Endothelial cell of umbilical vein (primary cell): ENCODE measurements around the gene KLF2. TPM values are rescaled to one million over a fixed set of nuclear protein-coding genes. Genes with fewer than 3 reads are reported as not detected.
A peak's percentile ranks its signal among the peaks of the same experiment; 100 is the strongest.

ENCODE experiments used
- Bru-seq: library from RNA; stranded (reverse); fragments of 400-500 nt; gene quantifications from one replicate; lab custom pipeline; 2021; lab: Mats Ljungman, UMichigan
- BruChase-seq, 2 experiments: library from RNA; stranded (reverse); fragments of 400-500 nt; gene quantifications; one replicate each; lab custom pipeline; 2021; lab: Mats Ljungman, UMichigan
- BruUV-seq: library from RNA; stranded (reverse); fragments of 400-500 nt; replicated peaks from 2 replicates; lab custom pipeline; 2021; lab: Mats Ljungman, UMichigan
- CTCF ChIA-PET: fragments of 300-600, 350-600 bp; sonication (Branson Sonifier 250); formaldehyde crosslinking; loops from one replicate; lab custom pipeline; 2021; ENCODE audit warnings: antibody characterized with exemption, inconsistent platforms; lab: Charles Lee
- POLR2A ChIA-PET: fragments of 300-600, 350-600 bp; sonication (Branson Sonifier 250); formaldehyde crosslinking; loops from one replicate; lab custom pipeline; 2021; ENCODE audit warnings: antibody characterized with exemption, inconsistent platforms; lab: Charles Lee
- DNase-seq: peaks from one replicate; pipeline ENCODE4 v3.0.0-alpha.2; 2011; ENCODE audit warnings: low read depth, low spot score
- FAIRE-seq: peaks from 2 replicates; lab custom pipeline; 2011; peaks lifted over from hg19 to GRCh38; lab: Jason Lieb, UNC
- H2AFZ ChIP-seq: 2 replicates; pipeline ENCODE4 v1.6.0; 2012; ENCODE audit warnings: low read depth, low read length, control low read depth, inconsistent platforms
- H3K27ac ChIP-seq: 2 replicates; pipeline ENCODE4 v1.5.1; 2011; ENCODE audit warnings: low read depth, mild to moderate bottlenecking, control low read depth, low read length, moderate library complexity; ENCODE audit not compliant: insufficient read depth
- H3K27me3 ChIP-seq, 2 experiments: 2 replicates each; pipeline versions ENCODE4 v1.6.0 to v1.6.1; 2011; ENCODE audit warnings: low read length in 2 of 2, mixed read lengths in 1 of 2; ENCODE audit not compliant: control insufficient read depth in 2 of 2, insufficient read depth in 2 of 2
- H3K36me3 ChIP-seq, 2 experiments: 2 replicates in 1 of 2; 3 replicates in 1 of 2; pipeline ENCODE4 v1.5.1; 2011; ENCODE audit warnings: low read length in 2 of 2, mild to moderate bottlenecking in 1 of 2, moderate library complexity in 1 of 2; ENCODE audit not compliant: control insufficient read depth in 2 of 2, insufficient read depth in 2 of 2; ENCODE audit errors: extremely low read depth in 1 of 2
- H3K4me1 ChIP-seq: 3 replicates; pipeline ENCODE4 v1.5.1; 2011; ENCODE audit warnings: mild to moderate bottlenecking, low read length; ENCODE audit not compliant: control insufficient read depth, insufficient read depth; ENCODE audit errors: extremely low read depth
- H3K4me2 ChIP-seq: 2 replicates; pipeline ENCODE4 v1.6.1; 2011; ENCODE audit warnings: low read length, control low read depth, mixed read lengths; ENCODE audit not compliant: insufficient read depth
- H3K4me3 ChIP-seq, 3 experiments: fragments of 200-600 bp in 1 of 3; sonication (generic), shearing (Covaris generic) in 1 of 3; replicated peaks in 1 of 3; 2 replicates each; pipeline ENCODE4 v1.5.1; 2011 to 2016; ENCODE audit warnings: control low read depth in 3 of 3, low read length in 3 of 3, mild to moderate bottlenecking in 2 of 3, inconsistent platforms in 1 of 3, low read depth in 1 of 3, moderate library complexity in 1 of 3; ENCODE audit not compliant: insufficient read depth in 1 of 3
- H3K79me2 ChIP-seq: 2 replicates; pipeline ENCODE4 v1.6.0; 2012; ENCODE audit warnings: low read length, inconsistent platforms; ENCODE audit not compliant: control insufficient read depth, insufficient read depth
- H3K9ac ChIP-seq: replicated peaks from 2 replicates; pipeline ENCODE3; 2011; ENCODE audit warnings: low read length, control low read depth; ENCODE audit not compliant: insufficient read depth; ENCODE audit errors: extremely low read depth
- H3K9me1 ChIP-seq: replicated peaks from 3 replicates; pipeline ENCODE4 v1.6.0; 2011; ENCODE audit warnings: mild to moderate bottlenecking, low read length; ENCODE audit not compliant: control insufficient read depth, insufficient read depth; ENCODE audit errors: extremely low read depth
- H3K9me3 ChIP-seq: replicated peaks from 2 replicates; pipeline ENCODE4 v1.5.1; 2012; ENCODE audit warnings: low read length, inconsistent platforms; ENCODE audit not compliant: control insufficient read depth, insufficient read depth
- H4K20me1 ChIP-seq: replicated peaks from 2 replicates; pipeline ENCODE3; 2011; ENCODE audit warnings: mild to moderate bottlenecking, low read length; ENCODE audit not compliant: control insufficient read depth, insufficient read depth; ENCODE audit errors: extremely low read depth
- FOS ChIP-seq: IDR thresholded peaks from 2 replicates; pipeline ENCODE4 v1.6.1; 2011; ENCODE audit warnings: mild to moderate bottlenecking, low read length, moderate library complexity, borderline replicate concordance; ENCODE audit not compliant: insufficient read depth
- POLR2A ChIP-seq: IDR thresholded peaks from 2 replicates; pipeline ENCODE4 v1.6.1; 2012; ENCODE audit warnings: low read depth, mild to moderate bottlenecking, control low read depth, low read length
- POLR2AphosphoS5 ChIP-seq: IDR thresholded peaks from 2 replicates; pipeline ENCODE4 v1.6.1; 2012; ENCODE audit warnings: low read depth, mild to moderate bottlenecking, control low read depth, low read length, moderate library complexity; ENCODE audit not compliant: insufficient read depth
- dilution Hi-C: fragments of 300-500 bp; cut with MboI; formaldehyde crosslinking; loops from one replicate; pipeline ENCODE4 v1.15.0; 2019; ENCODE audit warnings: low sequenced_read_pairs; ENCODE audit not compliant: extremely low pct_ligation_motif_present
- intact Hi-C: fragments of 100-400 bp; cut with micrococcal nuclease; formaldehyde crosslinking; loops from one replicate; pipeline ENCODE4 v1.10.0; 2022
- long read RNA-seq: library from polyadenylated mRNA; stranded (forward); transcript quantifications from one replicate; pipeline ENCODE4 v2.0.0, GENCODE V29; 2021
- polyA minus RNA-seq, 3 experiments: library from RNA; depleted of rRNA, polyadenylated mRNA; stranded (reverse); fragments of >200 nt; gene quantifications; 1 replicate in 1 of 3; 2 replicates in 2 of 3; pipeline ENCODE4 v1.2.3, GENCODE V29; 2011
- polyA plus RNA-seq, 4 experiments: library from polyadenylated mRNA; depleted of rRNA in 3 of 4; stranded (reverse) in 3 of 4; unstranded in 1 of 4; fragments of >200 nt; gene quantifications; 2 replicates each; pipeline versions ENCODE4 v1.2.1 to v1.2.3, GENCODE V29; 2011 to 2012; ENCODE audit warnings: missing spikeins in 1 of 4
- total RNA-seq: library from RNA; stranded (reverse); gene quantifications from 2 replicates; pipeline ENCODE4 v1.2.3, GENCODE V29; 2021
- TF ChIP-seq, protein P1 (sequence below): IDR thresholded peaks from 2 replicates; pipeline ENCODE4 v1.6.1; 2011; ENCODE audit not compliant: insufficient read depth, insufficient read length

The KLF2 gene
- 23.4 and 37.7 TPM in 2 replicates for total RNA-seq
- polyA plus RNA-seq, result 30.3 and 30.6 TPM in 2 replicates
- polyA plus RNA-seq (2011; cell fraction: cytosol; rRNA removed), result 14.0 and 24.3 TPM in 2 replicates
- 54.3 and 60.2 TPM in 2 replicates for polyA plus RNA-seq (2011; cell fraction: nucleus; rRNA removed)
- 30.3 and 45.3 TPM in 2 replicates for polyA plus RNA-seq (2012)
- 2.1 and 3.0 TPM in 2 replicates for polyA minus RNA-seq
- 2.5 TPM for polyA minus RNA-seq (2011; cell fraction: cytosol; rRNA and poly(A)+ RNA removed)
- polyA minus RNA-seq (2011; cell fraction: nucleus; rRNA and poly(A)+ RNA removed), result 15.2 and 55.6 TPM in 2 replicates
- percentile 80 among the genes with signal in this experiment for Bru-seq, nascent RNA
- percentile 64 among the genes with signal in this experiment for BruChase-seq, experiment 1, labeled RNA remaining after a 6-hour chase
- BruChase-seq, experiment 2, labeled RNA remaining after a 2-hour chase, result percentile 86 among the genes with signal in this experiment
- long read RNA-seq, transcript KLF2-201 (3 exons, 2,018 nt), result major isoform, 24 of 56 reads
- long read RNA-seq, partial matches to known transcripts, result 25 of 56 reads
- long read RNA-seq, other reads (novel, unspliced or antisense), result 7 of 56 reads

DNA sequence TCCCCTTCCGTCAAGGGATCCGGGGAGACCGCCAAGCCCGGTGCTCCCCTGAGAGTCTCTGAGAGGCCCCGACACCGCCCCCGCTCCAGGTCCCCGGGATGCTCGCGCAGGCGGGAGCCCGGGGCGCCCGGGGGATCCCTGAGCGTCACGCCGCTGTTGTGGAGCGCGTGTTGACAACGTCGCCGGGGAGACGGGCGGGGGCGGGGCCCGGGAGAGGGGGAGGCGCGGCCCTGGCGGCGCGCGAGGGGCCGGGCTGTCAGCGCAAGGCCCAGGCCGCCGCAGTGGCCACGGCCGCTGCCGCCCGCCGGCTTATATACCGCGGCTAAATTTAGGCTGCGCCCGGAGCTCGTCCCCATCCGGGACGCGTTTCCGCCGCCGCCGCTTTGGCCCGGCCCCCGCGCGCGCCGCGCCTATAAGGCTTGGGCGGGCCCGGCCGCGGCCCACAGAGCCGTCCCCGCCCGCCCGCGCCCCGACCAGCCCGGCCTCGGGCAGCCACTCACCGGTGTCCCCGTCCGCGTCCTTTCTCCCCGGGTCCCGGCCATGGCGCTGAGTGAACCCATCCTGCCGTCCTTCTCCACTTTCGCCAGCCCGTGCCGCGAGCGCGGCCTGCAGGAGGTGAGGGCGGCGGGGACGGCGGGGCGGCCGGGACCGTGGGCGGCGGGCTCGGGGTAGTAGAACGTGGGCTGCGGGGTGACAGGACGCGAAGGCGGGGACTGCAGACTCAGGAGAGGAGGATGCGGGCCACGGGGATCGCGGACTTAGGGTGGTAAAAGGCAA, at the start of gene KLF2:
KLF2 (plus strand) TSS at position 443 of the 777 bp plus-strand sequence; CDS start at position 541, 98 bp downstream.
- H3K36me3 ChIP-seq, result no peaks in the 10 kb centered on the region
- H2AFZ ChIP-seq, result no peak within 1 kb of the TSS
- no peaks in the 10 kb centered on the region for H3K9me3 ChIP-seq
- FAIRE-seq, result peak; percentile 93
- dilution Hi-C loops (no loop called here), intact Hi-C loops (loop anchor here (1.0 to 10.0 kb wide), 7 partner anchors 8 to 250 kb away; partner anchors contain the start of genes AP1M1 and TPM4)
- H3K27ac ChIP-seq, result peak within 1 kb of the TSS; percentile 79
- no TSS peak for BruUV-seq
- peak within 1 kb of the TSS; percentile 94 for H3K9ac ChIP-seq
- H3K4me2 ChIP-seq, result peak within 1 kb of the TSS; percentile 85
- TF ChIP-seq POLR2A (peak; percentile 99), FOS (no peak), POLR2AphosphoS5 (peak; percentile 100)
- TF ChIP-seq, protein P1, sequence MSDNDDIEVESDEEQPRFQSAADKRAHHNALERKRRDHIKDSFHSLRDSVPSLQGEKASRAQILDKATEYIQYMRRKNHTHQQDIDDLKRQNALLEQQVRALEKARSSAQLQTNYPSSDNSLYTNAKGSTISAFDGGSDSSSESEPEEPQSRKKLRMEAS, result no peak
- peaks cover 29% of the 10 kb centered on the region for H3K4me1 ChIP-seq
- H4K20me1 ChIP-seq, result no peaks in the 10 kb centered on the region
- peak; percentile 94 for DNase-seq
- no peaks in the 10 kb centered on the region for H3K9me1 ChIP-seq
- peaks cover 26% of the 10 kb centered on the region for H3K79me2 ChIP-seq
- POLR2A ChIA-PET, result interaction anchor here (0.5 to 2.2 kb wide), 20 partner anchors 9 to 81 kb away, joined by 3 to 51 read pairs (median 5); no protein-coding TSS in a partner anchor
- no peaks in the 10 kb centered on the region for H3K27me3 ChIP-seq
- H3K4me3 ChIP-seq, result peak within 1 kb of the TSS; percentile 71 to 93 (median 90)
- CTCF ChIA-PET, result interaction anchor here (0.7 to 2.2 kb wide), 11 partner anchors 9 to 66 kb away, joined by 3 to 27 read pairs (median 4); no protein-coding TSS in a partner anchor
